ENCODE data around the gene IFTAP.

The IFTAP gene

GRCh38 chr11:36558571-36559413 lies 35.5 kb upstream of the IFTAP start:
- H3K27ac ChIP-seq (ENCODE audit: extremely low read depth, low read depth, low read length): no peak overlapping the region
- H3K4me1 ChIP-seq (ENCODE audit: control insufficient read depth, insufficient read depth, low read length): no peaks in the 10 kb centered on the region
- ChIA-PET POLR2A (no interaction called here), CTCF (interaction anchor here (9.8 kb wide), 1 partner anchor 189 kb away, joined by 284 read pairs; no protein-coding TSS in a partner anchor)
- no peaks in the 10 kb centered on the region for H3K9me3 ChIP-seq (ENCODE audit: control insufficient read depth, insufficient read depth, low read depth, low read length)
- H3K4me3 ChIP-seq (ENCODE audit: low read depth, low read length): no peak overlapping the region
- TF ChIP-seq SP2 (tag by site-specific recombination; IDR thresholded peaks at IDR 0.05) (no peak), ZFP37 (tag by site-specific recombination; IDR thresholded peaks at IDR 0.05) (no peak), ZNF10 (tag by site-specific recombination; IDR thresholded peaks at IDR 0.05) (no peak), ZNF571 (tag by site-specific recombination; IDR thresholded peaks at IDR 0.05) (no peak), ZNF658 (tag by site-specific recombination; IDR thresholded peaks at IDR 0.05) (no peak), ZEB2 (tag by site-specific recombination; IDR thresholded peaks at IDR 0.05) (no peak), ZNF501 (tag by site-specific recombination; IDR thresholded peaks at IDR 0.05) (no peak), ZSCAN4 (tag by site-specific recombination; IDR thresholded peaks at IDR 0.05) (no peak), ZNF621 (tag by site-specific recombination; IDR thresholded peaks at IDR 0.05) (no peak), ZNF18 (tag by site-specific recombination; IDR thresholded peaks at IDR 0.05) (no peak), ZNF585B (tag by site-specific recombination; IDR thresholded peaks at IDR 0.05) (no peak), ZNF670 (tag by site-specific recombination; IDR thresholded peaks at IDR 0.05; ENCODE audit: low read depth) (no peak), ZBTB10 (tag by site-specific recombination; IDR thresholded peaks at IDR 0.05) (no peak), ZBTB8A (tag by site-specific recombination; IDR thresholded peaks at IDR 0.05) (no peak), ZFP3 (tag by site-specific recombination; IDR thresholded peaks at IDR 0.05; ENCODE audit: low read depth) (no peak), ZNF214 (tag by site-specific recombination; IDR thresholded peaks at IDR 0.05; ENCODE audit: borderline replicate concordance) (no peak), REPIN1 (tag by site-specific recombination; IDR thresholded peaks at IDR 0.05; ENCODE audit: low read depth) (no peak), ZNF404 (tag by site-specific recombination; IDR thresholded peaks at IDR 0.05) (no peak)
- TF ChIP-seq, protein P1, sequence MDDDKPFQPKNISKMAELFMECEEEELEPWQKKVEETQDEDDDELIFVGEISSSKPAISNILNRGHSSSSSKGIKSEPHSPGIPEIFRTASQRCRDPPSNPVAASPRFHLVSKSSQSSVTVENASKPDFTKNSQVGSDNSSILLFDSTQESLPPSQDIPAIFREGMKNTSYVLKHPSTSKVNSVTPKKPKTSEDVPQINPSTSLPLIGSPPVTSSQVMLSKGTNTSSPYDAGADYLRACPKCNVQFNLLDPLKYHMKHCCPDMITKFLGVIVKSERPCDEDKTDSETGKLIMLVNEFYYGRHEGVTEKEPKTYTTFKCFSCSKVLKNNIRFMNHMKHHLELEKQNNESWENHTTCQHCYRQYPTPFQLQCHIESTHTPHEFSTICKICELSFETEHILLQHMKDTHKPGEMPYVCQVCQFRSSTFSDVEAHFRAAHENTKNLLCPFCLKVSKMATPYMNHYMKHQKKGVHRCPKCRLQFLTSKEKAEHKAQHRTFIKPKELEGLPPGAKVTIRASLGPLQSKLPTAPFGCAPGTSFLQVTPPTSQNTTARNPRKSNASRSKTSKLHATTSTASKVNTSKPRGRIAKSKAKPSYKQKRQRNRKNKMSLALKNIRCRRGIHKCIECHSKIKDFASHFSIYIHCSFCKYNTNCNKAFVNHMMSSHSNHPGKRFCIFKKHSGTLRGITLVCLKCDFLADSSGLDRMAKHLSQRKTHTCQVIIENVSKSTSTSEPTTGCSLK (tag by site-specific recombination; IDR thresholded peaks at IDR 0.05): no peak
- no peaks in the 10 kb centered on the region for H3K36me3 ChIP-seq (ENCODE audit: control insufficient read depth in 2 of 2, insufficient read depth in 1 of 2, low read length in 2 of 2)
